H1 (cell line): Measurements from ENCODE around the gene BUD23.
"Not testable (repeated sequence)": the region's sequence is repeated elsewhere in the genome, so short reads cannot be mapped to it uniquely, and the experiment has no call there.

Source experiments
- CREB1 ChIP-seq: IDR thresholded peaks from 2 replicates; pipeline ENCODE4 v1.6.1; 2012; ENCODE audit warnings: inconsistent platforms
- EP300 ChIP-seq, 2 experiments: IDR thresholded peaks; 1 replicate in 1 of 2; 2 replicates in 1 of 2; pipeline ENCODE4 v1.6.1; 2011 to 2012; ENCODE audit warnings: low read depth in 2 of 2, low read length in 2 of 2, mild to moderate bottlenecking in 2 of 2, borderline replicate concordance in 1 of 2, inconsistent platforms in 1 of 2, moderate library complexity in 1 of 2
- MAFK ChIP-seq: IDR thresholded peaks from 2 replicates; pipeline ENCODE4 v1.6.1; 2012; ENCODE audit warnings: low read depth, mild to moderate bottlenecking, improper control_type of control experiment, low read length
- PHF8 ChIP-seq: fragments of 200-600 bp; sonication (generic); conservative IDR thresholded peaks from 2 replicates; pipeline ENCODE4 v1.7.1; 2012; ENCODE audit warnings: low read depth, mild to moderate bottlenecking, inconsistent platforms, low read length, moderate library complexity
- POLR2A ChIP-seq, 2 experiments: IDR thresholded peaks; 1 replicate in 1 of 2; 2 replicates in 1 of 2; pipeline ENCODE4 v1.6.1; 2011; ENCODE audit warnings: low read depth in 2 of 2, low read length in 2 of 2, mild to moderate bottlenecking in 2 of 2; ENCODE audit errors: control extremely low read depth in 1 of 2
- RBBP5 ChIP-seq: IDR thresholded peaks from 2 replicates; pipeline ENCODE4 v1.7.1; 2012; ENCODE audit warnings: low read depth, mild to moderate bottlenecking, inconsistent platforms, low read length, moderate library complexity, borderline replicate concordance
- TF ChIP-seq, protein P1 (sequence below), 3 experiments: IDR thresholded peaks; 1 replicate in 2 of 3; 2 replicates in 1 of 3; pipeline versions ENCODE4 v1.5.1 to v1.6.1; 2011; ENCODE audit warnings: low read length in 3 of 3, mild to moderate bottlenecking in 3 of 3, inconsistent platforms in 2 of 3, low read depth in 1 of 3, moderate library complexity in 1 of 3; ENCODE audit not compliant: insufficient read depth in 1 of 3; ENCODE audit errors: control extremely low read depth in 1 of 3
- TF ChIP-seq, protein P2 (sequence below): IDR thresholded peaks from 2 replicates; pipeline ENCODE4 v1.6.1; 2011; ENCODE audit warnings: low read length, improper control_type of control experiment

DNA sequence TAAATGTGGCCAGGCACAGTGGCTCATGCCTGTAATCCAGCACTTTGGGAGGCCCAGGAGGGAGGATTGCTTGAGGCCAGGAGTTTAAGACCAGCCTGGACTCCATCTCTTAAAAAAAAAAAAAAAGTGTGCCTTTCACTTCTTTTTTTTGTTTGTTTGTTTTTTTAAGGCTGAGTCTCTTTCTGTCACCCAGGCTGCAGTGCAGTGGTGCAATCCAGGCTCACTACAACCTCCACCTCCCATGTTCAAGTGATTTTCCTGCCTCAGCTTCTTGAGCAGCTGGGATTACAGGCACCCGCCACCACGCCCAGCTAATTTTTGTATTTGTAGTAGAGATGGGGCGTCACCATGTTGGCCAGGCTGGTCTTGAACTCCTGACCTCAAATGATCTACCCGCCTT lies 38.8 kb downstream of the BUD23 start:
- TF ChIP-seq MAFK; EP300 (IDR thresholded peaks at IDR 0.05; ENCODE audit: borderline replicate concordance in 1 of 2, low read depth in 2 of 2, low read length in 2 of 2); POLR2A (IDR thresholded peaks at IDR 0.05; ENCODE audit: control extremely low read depth in 1 of 2, low read depth in 2 of 2, low read length in 2 of 2); RBBP5; CREB1; PHF8: not testable (repeated sequence)
- TF ChIP-seq, protein P1, sequence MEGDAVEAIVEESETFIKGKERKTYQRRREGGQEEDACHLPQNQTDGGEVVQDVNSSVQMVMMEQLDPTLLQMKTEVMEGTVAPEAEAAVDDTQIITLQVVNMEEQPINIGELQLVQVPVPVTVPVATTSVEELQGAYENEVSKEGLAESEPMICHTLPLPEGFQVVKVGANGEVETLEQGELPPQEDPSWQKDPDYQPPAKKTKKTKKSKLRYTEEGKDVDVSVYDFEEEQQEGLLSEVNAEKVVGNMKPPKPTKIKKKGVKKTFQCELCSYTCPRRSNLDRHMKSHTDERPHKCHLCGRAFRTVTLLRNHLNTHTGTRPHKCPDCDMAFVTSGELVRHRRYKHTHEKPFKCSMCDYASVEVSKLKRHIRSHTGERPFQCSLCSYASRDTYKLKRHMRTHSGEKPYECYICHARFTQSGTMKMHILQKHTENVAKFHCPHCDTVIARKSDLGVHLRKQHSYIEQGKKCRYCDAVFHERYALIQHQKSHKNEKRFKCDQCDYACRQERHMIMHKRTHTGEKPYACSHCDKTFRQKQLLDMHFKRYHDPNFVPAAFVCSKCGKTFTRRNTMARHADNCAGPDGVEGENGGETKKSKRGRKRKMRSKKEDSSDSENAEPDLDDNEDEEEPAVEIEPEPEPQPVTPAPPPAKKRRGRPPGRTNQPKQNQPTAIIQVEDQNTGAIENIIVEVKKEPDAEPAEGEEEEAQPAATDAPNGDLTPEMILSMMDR (IDR thresholded peaks at IDR 0.05; ENCODE audit: control extremely low read depth in 1 of 3, insufficient read depth in 1 of 3, low read depth in 1 of 3, low read length in 3 of 3) = not testable (repeated sequence)
- TF ChIP-seq, protein P2, sequence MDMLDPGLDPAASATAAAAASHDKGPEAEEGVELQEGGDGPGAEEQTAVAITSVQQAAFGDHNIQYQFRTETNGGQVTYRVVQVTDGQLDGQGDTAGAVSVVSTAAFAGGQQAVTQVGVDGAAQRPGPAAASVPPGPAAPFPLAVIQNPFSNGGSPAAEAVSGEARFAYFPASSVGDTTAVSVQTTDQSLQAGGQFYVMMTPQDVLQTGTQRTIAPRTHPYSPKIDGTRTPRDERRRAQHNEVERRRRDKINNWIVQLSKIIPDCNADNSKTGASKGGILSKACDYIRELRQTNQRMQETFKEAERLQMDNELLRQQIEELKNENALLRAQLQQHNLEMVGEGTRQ = not testable (repeated sequence)
